ENCODE measurements around the gene GAB4. TPM values are rescaled to one million over a fixed set of nuclear protein-coding genes. Genes with fewer than 3 reads are reported as not detected.

Gene GAB4
- total and polyA plus RNA-seq, 2 of the 4 experiments (the other 2 are of a cell fraction) = not detected

GRCh38 chr22:17047656-17048055 is 39.6 kb upstream of the GAB4 start:
- Histone ChIP-seq H3K79me1 (ENCODE audit: low read depth in 1 of 2, low read length in 2 of 2) (no peaks in the 10 kb centered on the region), H2BK120ac (ENCODE audit: low read depth, low read length) (no peak overlapping the region), H3K18ac (ENCODE audit: low read depth, low read length) (no peak overlapping the region), H3K4me2 (ENCODE audit: low read depth, low read length) (no peak overlapping the region), H3K23ac (ENCODE audit: low read depth, low read length) (no peak overlapping the region), H4K5ac (ENCODE audit: low read depth, low read length) (no peak overlapping the region), H2BK20ac (ENCODE audit: low read depth, low read length) (no peak overlapping the region), H4K91ac (ENCODE audit: insufficient read depth, low read depth, low read length) (no peak overlapping the region), H3K9me3 (ENCODE audit: control insufficient read depth, insufficient read depth, low read length) (no peaks in the 10 kb centered on the region), H2AK9ac (replicated peaks; ENCODE audit: low read depth, low read length, poor library complexity) (no peak overlapping the region), H3K27ac (ENCODE audit: insufficient read depth, low read length) (no peak overlapping the region), H3K27me3 (ENCODE audit: control insufficient read depth, insufficient read depth, low read length) (no peaks in the 10 kb centered on the region; the same call in 1 of the 2 replicates), H3K9ac (ENCODE audit: low read depth, low read length) (no peak overlapping the region), H3K9me1 (ENCODE audit: insufficient read depth, low read length) (no peaks in the 10 kb centered on the region), H2AK5ac (ENCODE audit: low read depth, low read length) (no peak overlapping the region), H3K56ac (ENCODE audit: extremely low read depth, insufficient read depth, low read length) (no peak overlapping the region), H3K36me3 (ENCODE audit: control insufficient read depth, insufficient read depth, low read length) (no peaks in the 10 kb centered on the region), H2BK5ac (ENCODE audit: low read depth, low read length, poor library complexity, severe bottlenecking) (no peak overlapping the region), H4K20me1 (ENCODE audit: insufficient read depth, low read length) (no peaks in the 10 kb centered on the region), H2BK15ac (ENCODE audit: low read depth, low read length) (no peak overlapping the region), H4K8ac (ENCODE audit: low read depth in 2 of 2, low read length in 2 of 2) (no peak overlapping the region), H2AFZ (replicated peaks; ENCODE audit: low read length, poor library complexity) (no peak overlapping the region), H3K14ac (replicated peaks; ENCODE audit: low read depth, low read length) (no peak overlapping the region), H3K4me1 (ENCODE audit: control insufficient read depth, insufficient read depth, low read length) (no peaks in the 10 kb centered on the region), H3K4me3 (ENCODE audit: insufficient read depth, low read depth, low read length) (no peak overlapping the region), H3K4ac (ENCODE audit: low read depth, low read length) (no peak overlapping the region)
- WGBS, 2 experiments (ENCODE audit: extremely low coverage in 2 of 2, insufficient read length in 1 of 2) = no CpG with 5 or more reads among the region's 1 CpG
- no peak for DNase-seq
- no peak for ATAC-seq (ENCODE audit: low read depth)
- dilution Hi-C loops (cut with HindIII; ENCODE audit: low sequenced_read_pairs, unreplicated experiment) (no loop called here), in situ Hi-C loops (cut with MboI; ENCODE audit: low sequenced_read_pairs) (no loop called here), intact Hi-C loops (cut with micrococcal nuclease) (no loop called here)
- ChIA-PET POLR2A (ENCODE audit: unreplicated experiment) (no interaction called here), CTCF (no interaction called here)
- no TSS peak for BruUV-seq (replicated peaks)
- TF ChIP-seq NFE2L2 (IDR thresholded peaks at IDR 0.05; ENCODE audit: low read depth, low read length) = no peak
- TF ChIP-seq POLR2A (IDR thresholded peaks at IDR 0.05; ENCODE audit: low read depth, low read length) = no peak
- no peak for TF ChIP-seq FOS (IDR thresholded peaks at IDR 0.05; ENCODE audit: low read depth, low read length)
- TF ChIP-seq CEBPB (IDR thresholded peaks at IDR 0.05; ENCODE audit: low read depth, low read length) = no peak
- TF ChIP-seq CHD1 (IDR thresholded peaks at IDR 0.05; ENCODE audit: low read depth, low read length) = no peak
- TF ChIP-seq RAD21 (IDR thresholded peaks at IDR 0.05; ENCODE audit: low read length) = no peak
- no peak for TF ChIP-seq SMC3 (IDR thresholded peaks at IDR 0.05; ENCODE audit: low read depth, low read length)
- TF ChIP-seq MXI1 (IDR thresholded peaks at IDR 0.05; ENCODE audit: borderline replicate concordance, low read depth, low read length) = no peak
- TF ChIP-seq RCOR1 (IDR thresholded peaks at IDR 0.05; ENCODE audit: insufficient replicate concordance, low read length) = no peak
- no peak for TF ChIP-seq ELK1 (IDR thresholded peaks at IDR 0.05; ENCODE audit: borderline replicate concordance, low read depth, low read length)
- TF ChIP-seq CTCF (conservative IDR thresholded peaks at IDR 0.05; ENCODE audit: low read depth, low read length) = no peak
- TF ChIP-seq USF2 (IDR thresholded peaks at IDR 0.05; ENCODE audit: low read depth, low read length) = no peak
- TF ChIP-seq MAZ (IDR thresholded peaks at IDR 0.05; ENCODE audit: borderline replicate concordance, low read depth, low read length) = no peak
- no peak for TF ChIP-seq BHLHE40 (IDR thresholded peaks at IDR 0.05; ENCODE audit: low read depth, low read length)
- TF ChIP-seq RFX5 (IDR thresholded peaks at IDR 0.05; ENCODE audit: low read depth, low read length) = no peak
- TF ChIP-seq MAFK (IDR thresholded peaks at IDR 0.05; ENCODE audit: low read depth, low read length) = no peak

Data from IMR-90 (cell line).